ENCODE results near the gene SHOC2.
"Not testable (repeated sequence)": the region's sequence is repeated elsewhere in the genome, so short reads cannot be mapped to it uniquely, and the experiment has no call there.

Gene SHOC2

GRCh38 chr10:110901954-110902819 lies 17.2 kb upstream of the SHOC2 start:
- DNase-seq (ENCODE audit: low spot score) = peak; percentile 8

GRCh38 chr10:110903280-110904278 lies 15.8 kb upstream of the SHOC2 start:
- no peak for DNase-seq (ENCODE audit: low spot score)

- no peak for DNase-seq (ENCODE audit: low spot score)
Observed at GRCh38 chr10:110910138-110910537, 9.3 kb upstream of the SHOC2 start.

- no peak for DNase-seq (ENCODE audit: low spot score)
Observed at GRCh38 chr10:110912374-110912773, 7.0 kb upstream of the SHOC2 start.

- DNase-seq (ENCODE audit: low spot score) = peak; percentile 19
Observed at GRCh38 chr10:110914431-110914830, 5.0 kb upstream of the SHOC2 start.

- DNase-seq (ENCODE audit: low spot score) = no peak
Observed at GRCh38 chr10:110915035-110915434, 4.4 kb upstream of the SHOC2 start.

- not testable (repeated sequence) for DNase-seq (ENCODE audit: low spot score)
Observed at GRCh38 chr10:110915600-110915999, 3.8 kb upstream of the SHOC2 start.

- DNase-seq (ENCODE audit: low spot score) = peak; percentile 29
Observed at GRCh38 chr10:110916554-110917346, 2.7 kb upstream of the SHOC2 start.

GRCh38 chr10:110918269-110918642 lies 1.1 kb upstream of the SHOC2 start:
- peak; percentile 89 for DNase-seq (ENCODE audit: low spot score)

GRCh38 chr10:110918643-110919348 lies 608 bp upstream of the SHOC2 start, which contains the start of gene BBIP1:
TSS of gene BBIP1 (minus strand) at chr10:110919180. CDS start at chr10:110918157, 1,023 bp downstream.
- DNase-seq (ENCODE audit: low spot score) = peak; percentile 100

GRCh38 chr10:110919971-110920881 lies 822 bp downstream of the SHOC2 start:
- DNase-seq (ENCODE audit: low spot score) = peak; percentile 49

GRCh38 chr10:110923856-110924493 lies 4.6 kb downstream of the SHOC2 start:
- no peak for DNase-seq (ENCODE audit: low spot score)

GRCh38 chr10:110927461-110927860 lies 8.1 kb downstream of the SHOC2 start:
- no peak for DNase-seq (ENCODE audit: low spot score)

GRCh38 chr10:110931769-110932381 lies 12.5 kb downstream of the SHOC2 start:
- DNase-seq (ENCODE audit: low spot score) = no peak

- no peak for DNase-seq (ENCODE audit: low spot score)
Observed at GRCh38 chr10:110932505-110933180, 13.2 kb downstream of the SHOC2 start.

- no peak for DNase-seq (ENCODE audit: low spot score)
Observed at GRCh38 chr10:110936757-110937156, 17.4 kb downstream of the SHOC2 start.

GRCh38 chr10:110939419-110939818 lies 20.0 kb downstream of the SHOC2 start:
- DNase-seq (ENCODE audit: low spot score) = no peak

- DNase-seq (ENCODE audit: low spot score) = no peak
Observed at GRCh38 chr10:110944792-110945396, 25.5 kb downstream of the SHOC2 start.

Measured in Ammon's horn (tissue), 1 donor.